ENCODE data around the gene EXOC8. TPM values are rescaled to one million over a fixed set of nuclear protein-coding genes. Genes with fewer than 3 reads are reported as not detected.

Gene EXOC8
- total RNA-seq, 1 donor, result 16.3 TPM

GRCh38 chr1:231324660-231325059, 13.0 kb downstream of the EXOC8 start:
- H3K4me3 ChIP-seq (ENCODE audit: insufficient read depth, low read length), result no peak overlapping the region
- H3K79me2 ChIP-seq (ENCODE audit: insufficient read depth, low read length), result no peaks in the 10 kb centered on the region
- no peaks in the 10 kb centered on the region for H4K20me1 ChIP-seq (ENCODE audit: insufficient read depth, low read length)
- H3K9me3 ChIP-seq (ENCODE audit: low read depth, low read length), result no peaks in the 10 kb centered on the region
- no peak overlapping the region for H3K27ac ChIP-seq (ENCODE audit: low read depth, low read length)
- H2AFZ ChIP-seq (ENCODE audit: low read length), result no peak overlapping the region
- no peaks in the 10 kb centered on the region for H3K27me3 ChIP-seq (ENCODE audit: insufficient read depth, low read length)
- no peak for TF ChIP-seq CTCF (IDR thresholded peaks at IDR 0.05; ENCODE audit: extremely low read depth, low read depth, low read length)
- H3K4me1 ChIP-seq (ENCODE audit: insufficient read depth, low read length), result no peaks in the 10 kb centered on the region
- DNase-seq (ENCODE audit: insufficient read length, low spot score, missing footprints), result no peak
- H3K4me2 ChIP-seq (ENCODE audit: insufficient read depth, low read length), result no peak overlapping the region
- H3K36me3 ChIP-seq (ENCODE audit: insufficient read depth, low read length), result no peaks in the 10 kb centered on the region

- Histone ChIP-seq H3K27me3 (ENCODE audit: insufficient read depth, low read length) (no peaks in the 10 kb centered on the region), H3K27ac (ENCODE audit: low read depth, low read length) (no peak overlapping the region), H4K20me1 (ENCODE audit: insufficient read depth, low read length) (no peaks in the 10 kb centered on the region), H2AFZ (ENCODE audit: low read length) (no peak overlapping the region), H3K79me2 (ENCODE audit: insufficient read depth, low read length) (no peaks in the 10 kb centered on the region), H3K36me3 (ENCODE audit: insufficient read depth, low read length) (no peaks in the 10 kb centered on the region), H3K4me2 (ENCODE audit: insufficient read depth, low read length) (no peak overlapping the region), H3K4me1 (ENCODE audit: insufficient read depth, low read length) (no peaks in the 10 kb centered on the region), H3K4me3 (ENCODE audit: insufficient read depth, low read length) (no peak overlapping the region), H3K9me3 (ENCODE audit: low read depth, low read length) (no peaks in the 10 kb centered on the region)
- no peak for TF ChIP-seq CTCF (IDR thresholded peaks at IDR 0.05; ENCODE audit: extremely low read depth, low read depth, low read length)
- no peak for DNase-seq (ENCODE audit: insufficient read length, low spot score, missing footprints)
These were observed 14.6 kb downstream of the EXOC8 start for GRCh38 chr1:231322880-231323530.

- Histone ChIP-seq H3K36me3 (ENCODE audit: insufficient read depth, low read length) (no peaks in the 10 kb centered on the region), H3K27ac (ENCODE audit: low read depth, low read length) (no peak overlapping the region), H3K79me2 (ENCODE audit: insufficient read depth, low read length) (no peaks in the 10 kb centered on the region), H3K4me1 (ENCODE audit: insufficient read depth, low read length) (no peaks in the 10 kb centered on the region), H4K20me1 (ENCODE audit: insufficient read depth, low read length) (no peaks in the 10 kb centered on the region), H3K9me3 (ENCODE audit: low read depth, low read length) (no peaks in the 10 kb centered on the region), H3K4me3 (ENCODE audit: insufficient read depth, low read length) (no peak overlapping the region), H3K4me2 (ENCODE audit: insufficient read depth, low read length) (no peak overlapping the region), H2AFZ (ENCODE audit: low read length) (no peak overlapping the region), H3K27me3 (ENCODE audit: insufficient read depth, low read length) (no peaks in the 10 kb centered on the region)
- no peak for DNase-seq (ENCODE audit: insufficient read length, low spot score, missing footprints)
- no peak for TF ChIP-seq CTCF (IDR thresholded peaks at IDR 0.05; ENCODE audit: extremely low read depth, low read depth, low read length)
These were observed 18.6 kb downstream of the EXOC8 start for GRCh38 chr1:231319080-231319479.

- no peak for DNase-seq (ENCODE audit: insufficient read length, low spot score, missing footprints)
- TF ChIP-seq CTCF (IDR thresholded peaks at IDR 0.05; ENCODE audit: extremely low read depth, low read depth, low read length), result no peak
These were observed 19.1 kb downstream of the EXOC8 start for GRCh38 chr1:231318568-231318967.

More at GRCh38 chr1:231318568-231318967, 19.1 kb downstream of the EXOC8 start:
- no peak overlapping the region for H2AFZ ChIP-seq (ENCODE audit: low read length)
- H3K9me3 ChIP-seq (ENCODE audit: low read depth, low read length), result no peaks in the 10 kb centered on the region
- no peaks in the 10 kb centered on the region for H3K4me1 ChIP-seq (ENCODE audit: insufficient read depth, low read length)
- H3K4me2 ChIP-seq (ENCODE audit: insufficient read depth, low read length), result no peak overlapping the region
- no peak overlapping the region for H3K4me3 ChIP-seq (ENCODE audit: insufficient read depth, low read length)
- H3K36me3 ChIP-seq (ENCODE audit: insufficient read depth, low read length), result no peaks in the 10 kb centered on the region
- no peaks in the 10 kb centered on the region for H3K79me2 ChIP-seq (ENCODE audit: insufficient read depth, low read length)
- no peaks in the 10 kb centered on the region for H4K20me1 ChIP-seq (ENCODE audit: insufficient read depth, low read length)
- no peaks in the 10 kb centered on the region for H3K27me3 ChIP-seq (ENCODE audit: insufficient read depth, low read length)
- no peak overlapping the region for H3K27ac ChIP-seq (ENCODE audit: low read depth, low read length)

All from osteoblast (primary cell).